ENCODE results near the gene CELF4. TPM values are rescaled to one million over a fixed set of nuclear protein-coding genes. Genes with fewer than 3 reads are reported as not detected.

The CELF4 gene
- total and polyA plus RNA-seq, 7 donors = 0.60 to 5.0 (median 1.8) TPM; not detected in 1

- intact Hi-C loops (cut with DNase I) = no loop called here
- Histone ChIP-seq H3K4me3 (no peak overlapping the region), H3K27ac (no peak overlapping the region), H3K9me3 (no peaks in the 10 kb centered on the region), H3K27me3 (peaks cover 6 to 34% (median 15%) of the 10 kb centered on the region in 3 donors), H3K36me3 (no peaks in the 10 kb centered on the region), H3K4me1 (no peaks in the 10 kb centered on the region)
- DNase-seq = no peak
- 46 to 69% methylated on average over 2 of the region's 2 CpGs for WGBS, 2 donors
- no peak for TF ChIP-seq POLR2A (IDR thresholded peaks at IDR 0.05)
- TF ChIP-seq CTCF (IDR thresholded peaks at IDR 0.05) = no peak
- no peak for TF ChIP-seq EP300 (IDR thresholded peaks at IDR 0.05)
- TF ChIP-seq POLR2AphosphoS5 (IDR thresholded peaks at IDR 0.05) = no peak
Observed at GRCh38 chr18:37272226-37272625, 293.4 kb downstream of the CELF4 start.

GRCh38 chr18:37270666-37271052 lies 294.9 kb downstream of the CELF4 start:
- Histone ChIP-seq H3K4me3 (no peak overlapping the region), H3K9me3 (no peaks in the 10 kb centered on the region), H3K27me3 (peaks cover 6 to 31% (median 15%) of the 10 kb centered on the region in 3 donors), H3K36me3 (no peaks in the 10 kb centered on the region), H3K4me1 (no peaks in the 10 kb centered on the region), H3K27ac (no peak overlapping the region)
- TF ChIP-seq CTCF (IDR thresholded peaks at IDR 0.05) = no peak
- no peak for TF ChIP-seq EP300 (IDR thresholded peaks at IDR 0.05)
- no peak for DNase-seq
- intact Hi-C loops (cut with DNase I) = no loop called here
- WGBS, 2 donors = 85 to 90% methylated on average over 7 of the region's 7 CpGs

GRCh38 chr18:37270038-37270665 lies 295.4 kb downstream of the CELF4 start:
- no peaks in the 10 kb centered on the region for H3K4me1 ChIP-seq
- no peak overlapping the region for H3K27ac ChIP-seq
- H3K36me3 ChIP-seq = no peaks in the 10 kb centered on the region
- intact Hi-C loops (cut with DNase I) = no loop called here
- TF ChIP-seq EP300 (IDR thresholded peaks at IDR 0.05) = no peak
- TF ChIP-seq CTCF (IDR thresholded peaks at IDR 0.05) = no peak
- TF ChIP-seq POLR2AphosphoS5 (IDR thresholded peaks at IDR 0.05) = no peak
- no peak for TF ChIP-seq POLR2A (IDR thresholded peaks at IDR 0.05)
- H3K9me3 ChIP-seq = no peaks in the 10 kb centered on the region
- no peak overlapping the region for H3K4me3 ChIP-seq
- WGBS, 2 donors = 20 to 22% methylated on average over 8 of the region's 8 CpGs
- H3K27me3 ChIP-seq = peaks cover 6 to 27% (median 13%) of the 10 kb centered on the region in 3 donors
- no peak for DNase-seq

- Histone ChIP-seq H3K36me3 (no peaks in the 10 kb centered on the region), H3K4me1 (no peaks in the 10 kb centered on the region), H3K27ac (no peak overlapping the region), H3K27me3 (peaks cover 0 to 16% (median 0%) of the 10 kb centered on the region in 3 donors), H3K4me3 (no peak overlapping the region), H3K9me3 (no peaks in the 10 kb centered on the region)
- intact Hi-C loops (cut with DNase I) = no loop called here
- no peak for TF ChIP-seq EP300 (IDR thresholded peaks at IDR 0.05)
- no peak for TF ChIP-seq POLR2A (IDR thresholded peaks at IDR 0.05)
- TF ChIP-seq POLR2AphosphoS5 (IDR thresholded peaks at IDR 0.05) = no peak
- TF ChIP-seq CTCF (IDR thresholded peaks at IDR 0.05) = no peak
- 33 to 34% methylated on average over 13 of the region's 13 CpGs for WGBS, 2 donors
- DNase-seq = no peak
Observed at GRCh38 chr18:37266290-37266689, 299.3 kb downstream of the CELF4 start.

GRCh38 chr18:37265382-37265781 lies 300.2 kb downstream of the CELF4 start:
- Histone ChIP-seq H3K4me3 (no peak overlapping the region), H3K9me3 (no peaks in the 10 kb centered on the region), H3K27ac (no peak overlapping the region), H3K27me3 (peaks cover 0 to 22% (median 0%) of the 10 kb centered on the region in 3 donors), H3K36me3 (no peaks in the 10 kb centered on the region), H3K4me1 (no peaks in the 10 kb centered on the region)
- no peak for TF ChIP-seq EP300 (IDR thresholded peaks at IDR 0.05)
- no peak for TF ChIP-seq POLR2A (IDR thresholded peaks at IDR 0.05)
- TF ChIP-seq CTCF (IDR thresholded peaks at IDR 0.05) = no peak
- no peak for TF ChIP-seq POLR2AphosphoS5 (IDR thresholded peaks at IDR 0.05)
- 27 to 68% methylated on average over 2 of the region's 2 CpGs for whole genome bisulfite sequencing, 2 donors
- intact Hi-C loops (cut with DNase I) = no loop called here
- DNase-seq = no peak
